SIG-M5 treated with dmso at 0.1 percent for 504 hours (cell line): ENCODE results near the gene CPXM2.

Experiments used
- DNase-seq: peaks from one replicate; lab custom pipeline; 2025; ENCODE audit not compliant: unreplicated experiment; lab: John Stamatoyannopoulos, UW

Gene CPXM2

DNA sequence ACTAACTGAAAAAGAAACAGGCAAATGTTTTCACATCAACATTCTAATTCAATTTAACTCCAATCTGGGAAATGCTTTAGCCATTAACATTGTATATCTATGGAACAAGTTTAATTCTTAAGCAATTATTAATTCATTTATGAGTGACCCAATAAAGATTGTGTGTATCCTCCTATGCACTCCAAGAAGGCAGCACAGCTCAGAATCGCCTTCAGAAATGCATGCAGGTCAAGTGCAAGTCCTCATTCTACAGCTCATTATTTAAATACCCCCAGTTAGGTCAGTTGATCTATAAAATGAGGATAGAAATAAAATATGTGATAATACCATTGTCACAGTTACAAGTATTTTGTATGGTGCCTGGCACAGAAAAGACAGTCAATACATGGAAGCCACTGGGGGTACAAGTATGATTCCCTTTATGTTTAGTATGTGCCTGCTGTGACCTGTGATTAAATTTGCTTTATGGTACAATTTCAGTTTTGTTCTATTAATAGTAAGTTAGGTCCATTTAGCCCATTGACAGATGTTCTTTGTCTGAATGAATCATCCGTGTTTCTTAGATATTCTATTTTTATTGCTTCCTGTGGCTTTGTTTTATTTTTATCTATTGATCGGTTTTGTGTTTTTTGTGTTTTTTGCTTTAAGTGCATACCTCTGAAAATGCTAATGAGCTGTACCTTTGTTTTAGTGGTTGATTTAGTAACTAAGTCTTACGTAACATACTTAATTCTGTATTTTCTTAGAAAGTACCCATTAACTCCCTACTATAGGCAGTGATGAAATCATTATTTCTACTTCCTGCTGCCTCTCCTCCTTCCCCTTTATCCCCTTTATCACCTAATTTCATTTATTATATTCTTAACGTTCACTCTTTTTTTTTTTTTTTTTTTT lies 42.8 kb downstream of the CPXM2 start:
- no peak for DNase-seq

DNA sequence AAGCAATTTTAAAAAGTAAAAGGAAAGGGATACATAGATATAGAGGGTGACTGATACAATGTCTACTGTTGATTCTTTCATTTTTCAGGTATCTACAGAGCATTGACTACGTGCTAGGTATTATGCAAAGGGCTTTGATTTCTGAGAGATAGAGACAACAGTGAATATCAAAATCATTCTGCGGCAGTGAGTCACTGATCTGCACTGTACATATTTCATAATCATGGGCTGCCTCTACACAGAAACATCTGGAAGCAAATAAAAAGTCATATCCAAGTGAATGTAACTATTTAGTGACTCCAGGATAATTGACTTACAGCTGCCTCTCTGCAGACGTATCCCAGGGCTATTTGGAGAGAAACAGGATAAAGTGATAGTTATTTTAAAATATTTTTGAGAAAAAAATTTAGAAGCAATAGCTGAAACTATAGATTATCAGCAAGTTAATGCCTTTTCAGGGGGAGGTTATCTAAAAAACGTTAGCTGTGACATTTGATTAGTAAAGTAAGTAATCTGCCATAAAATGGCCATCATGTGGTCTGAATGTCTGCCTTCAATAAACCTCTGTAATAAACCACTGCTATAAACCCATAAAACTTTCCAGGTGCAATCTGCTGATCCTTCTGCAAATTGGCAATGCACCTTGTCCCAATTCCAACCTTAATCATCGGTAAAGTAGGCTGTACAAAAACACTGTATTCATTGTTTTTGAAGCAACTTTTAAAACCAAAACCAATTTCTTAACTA lies 43.7 kb downstream of the CPXM2 start:
- DNase-seq: no peak

DNA sequence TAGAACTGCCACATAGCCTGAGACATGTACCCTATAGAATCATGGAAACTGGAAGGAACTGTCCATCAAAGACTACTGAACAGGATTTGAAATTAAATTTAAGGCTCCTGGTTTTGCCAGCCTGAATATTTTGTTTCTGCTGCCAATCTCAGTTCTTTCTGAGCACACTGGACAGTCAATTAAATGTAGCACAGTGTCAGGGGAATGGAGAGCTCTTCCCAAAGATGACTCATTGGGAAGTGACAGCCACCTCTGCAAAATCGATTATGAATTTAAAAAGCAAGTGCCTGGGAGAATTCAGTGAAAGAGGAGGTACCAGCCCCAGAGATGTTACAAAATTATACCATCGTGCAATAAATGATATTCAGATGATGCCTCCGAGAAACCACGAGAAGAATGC lies 47.8 kb downstream of the CPXM2 start:
- no peak for DNase-seq

DNA sequence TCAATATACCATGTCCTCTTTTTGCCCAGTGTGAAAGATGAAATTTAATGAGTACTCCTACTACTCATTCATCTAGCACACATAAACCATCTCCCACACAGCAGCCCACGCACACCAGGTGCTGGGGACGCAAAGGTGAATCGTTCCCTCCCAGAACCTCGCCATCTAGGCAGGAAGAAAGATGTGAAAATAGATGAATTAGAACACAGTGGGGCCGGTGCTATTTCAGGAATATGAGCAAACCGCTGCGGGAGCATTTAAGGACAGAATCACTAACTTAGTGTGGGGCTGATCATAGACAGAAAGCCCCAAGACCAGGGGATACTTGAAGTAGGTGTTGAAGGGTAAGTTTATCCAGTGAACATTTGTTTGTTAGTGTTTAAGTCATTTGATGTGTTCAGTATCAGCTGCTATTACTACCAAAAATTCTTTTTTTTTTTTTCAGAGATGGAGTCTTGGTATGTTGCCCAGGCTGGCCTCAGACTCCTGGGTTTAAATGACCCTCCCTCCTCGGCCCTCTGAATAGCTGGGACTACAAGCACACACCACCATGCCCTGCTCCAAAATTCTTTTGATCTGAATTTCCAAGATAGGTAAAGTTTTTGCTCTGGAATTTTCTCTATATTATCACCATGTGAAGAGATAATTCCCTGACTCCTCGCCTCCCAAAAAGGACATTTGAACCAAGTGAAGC lies 48.8 kb downstream of the CPXM2 start:
- DNase-seq: no peak

DNA sequence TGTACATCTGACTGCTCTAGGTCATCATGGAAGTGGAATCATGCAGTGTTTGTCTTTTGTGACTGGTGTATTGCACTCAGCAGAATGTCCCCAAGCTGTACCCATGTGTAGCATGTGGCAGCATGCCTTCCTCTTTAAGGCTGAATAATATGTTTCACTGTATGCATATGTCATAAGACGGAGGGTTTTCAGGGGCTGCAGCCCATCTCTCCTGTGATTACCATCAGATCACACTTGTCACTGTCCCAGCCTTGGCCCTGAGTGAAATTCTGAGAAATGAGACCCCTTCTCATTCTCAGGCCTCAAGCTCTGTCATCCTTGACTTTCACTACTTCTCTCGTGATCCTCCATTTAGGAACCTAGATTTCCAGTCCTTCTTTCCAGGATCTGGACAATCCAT lies 50.0 kb downstream of the CPXM2 start:
- DNase-seq: no peak

DNA sequence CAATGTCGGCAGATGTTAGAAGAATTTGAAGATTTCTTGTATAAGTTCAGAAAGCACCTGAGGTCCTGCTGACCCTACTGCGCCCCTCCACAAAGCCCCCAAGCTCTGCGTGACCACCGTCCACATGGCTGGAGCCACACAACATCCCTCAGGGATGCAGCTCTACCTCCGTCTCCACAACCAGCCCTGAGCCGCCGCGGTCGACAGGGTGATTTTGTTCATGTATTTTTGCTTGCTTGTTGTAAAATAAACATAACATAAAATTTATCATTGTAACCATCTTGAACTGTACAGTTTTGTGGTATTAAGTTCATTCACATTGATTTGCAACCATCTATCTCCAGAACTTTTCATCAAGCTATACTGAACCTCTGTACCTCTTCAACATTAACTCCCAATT lies 50.5 kb downstream of the CPXM2 start:
- DNase-seq: no peak

DNA sequence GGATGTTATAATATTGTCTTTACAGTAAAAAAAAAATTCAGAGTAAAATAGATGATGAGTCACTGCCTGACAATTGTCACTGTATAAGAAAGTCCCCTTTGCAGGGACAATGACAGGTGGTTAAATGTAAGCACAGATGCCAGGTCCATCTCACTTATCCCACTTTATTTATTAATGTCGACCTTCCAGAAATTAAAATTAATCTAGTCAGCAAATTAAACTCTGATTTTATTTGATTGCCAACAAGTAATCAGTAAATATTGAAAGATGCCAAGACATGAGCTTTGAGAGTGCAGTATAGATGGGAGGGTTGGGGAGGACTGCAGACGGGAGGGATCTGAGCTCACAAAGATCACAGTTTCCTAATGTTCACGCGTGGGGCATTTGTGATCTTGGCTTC lies 50.9 kb downstream of the CPXM2 start:
- DNase-seq: no peak

DNA sequence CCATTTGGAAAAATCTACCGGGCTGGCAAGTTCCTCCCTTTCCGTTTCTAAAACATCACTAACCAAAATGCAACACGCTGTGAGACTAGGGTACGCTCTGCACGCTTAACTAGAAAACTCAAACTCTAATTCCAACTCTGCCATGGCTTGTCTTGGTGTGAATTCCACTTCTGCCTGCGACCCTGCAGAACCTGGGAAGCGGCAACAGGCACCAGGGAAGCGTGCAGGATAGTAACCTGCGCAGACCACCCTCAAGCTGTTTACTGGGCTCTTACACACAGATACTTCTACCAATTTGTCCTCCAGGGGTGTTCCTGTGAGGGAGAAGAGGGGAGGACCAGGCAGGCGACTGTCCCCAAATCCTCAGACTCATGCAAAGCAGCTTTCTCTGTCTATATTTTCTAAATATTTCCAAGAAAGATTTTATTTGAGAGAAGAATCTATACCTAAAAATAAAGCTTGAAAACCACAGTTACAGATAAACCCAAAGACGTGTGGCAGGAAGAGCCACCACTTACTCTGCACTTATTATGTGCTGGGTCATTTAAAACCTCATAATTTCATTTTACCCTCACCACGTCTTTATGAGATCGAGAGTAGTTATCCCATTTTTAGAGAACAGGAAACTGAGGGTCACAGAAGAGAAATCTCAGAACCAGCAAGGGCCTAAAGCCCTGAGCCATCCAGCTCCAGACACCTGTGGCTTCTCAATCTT lies 52.9 kb downstream of the CPXM2 start:
- no peak for DNase-seq

DNA sequence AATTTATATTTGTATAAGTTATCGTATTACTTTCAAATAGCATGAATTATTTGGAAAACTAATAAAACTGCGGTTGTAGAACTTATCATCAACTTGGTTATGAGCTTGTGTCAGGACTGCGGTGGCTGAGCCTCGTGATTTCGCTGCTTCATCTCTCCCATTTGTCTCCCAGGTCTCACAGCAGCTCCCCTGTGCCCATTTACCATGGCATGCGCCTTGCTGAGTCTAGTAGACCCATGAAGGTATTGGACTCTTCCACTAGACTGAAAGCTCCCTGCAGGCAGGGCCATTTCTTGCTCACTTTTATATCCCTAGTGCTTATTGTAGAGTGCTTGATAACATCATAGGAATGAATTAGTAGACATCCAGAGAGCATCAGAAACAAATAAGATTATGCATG lies 53.9 kb downstream of the CPXM2 start:
- no peak for DNase-seq

DNA sequence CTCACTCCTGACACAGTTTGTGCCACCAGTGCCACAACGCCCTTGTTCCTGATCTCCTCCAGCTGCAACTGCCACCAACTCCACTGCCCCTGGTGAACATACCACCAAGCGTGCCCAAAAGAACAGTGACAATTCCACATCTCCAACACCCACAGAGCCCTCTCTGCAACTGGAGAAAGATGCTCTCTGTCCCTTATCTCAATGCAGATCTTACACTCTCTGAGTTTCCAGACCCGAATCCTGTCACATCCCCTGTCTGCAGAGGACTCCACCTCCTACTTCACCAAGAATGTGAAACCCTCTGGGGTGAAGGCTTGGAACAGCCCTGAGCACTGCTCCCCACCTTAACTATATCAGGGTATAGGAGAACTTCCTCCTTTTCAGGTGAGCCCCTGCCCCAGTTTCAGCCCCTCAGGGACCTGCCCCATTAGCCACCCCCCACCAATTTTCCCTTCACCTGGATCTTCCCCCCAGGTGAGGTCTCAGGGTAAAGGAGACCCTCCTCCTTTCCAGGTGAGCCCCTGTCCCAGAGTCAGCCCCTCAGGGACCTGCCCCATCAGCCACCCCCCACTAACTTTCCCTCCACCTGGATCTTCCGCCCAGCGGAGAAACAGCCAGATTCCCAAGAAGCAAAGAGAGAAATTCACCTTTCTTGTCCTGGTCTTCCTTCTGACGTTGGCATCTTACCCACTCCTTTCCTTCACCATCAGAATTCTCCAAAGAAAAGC lies 55.0 kb downstream of the CPXM2 start:
- no peak for DNase-seq

DNA sequence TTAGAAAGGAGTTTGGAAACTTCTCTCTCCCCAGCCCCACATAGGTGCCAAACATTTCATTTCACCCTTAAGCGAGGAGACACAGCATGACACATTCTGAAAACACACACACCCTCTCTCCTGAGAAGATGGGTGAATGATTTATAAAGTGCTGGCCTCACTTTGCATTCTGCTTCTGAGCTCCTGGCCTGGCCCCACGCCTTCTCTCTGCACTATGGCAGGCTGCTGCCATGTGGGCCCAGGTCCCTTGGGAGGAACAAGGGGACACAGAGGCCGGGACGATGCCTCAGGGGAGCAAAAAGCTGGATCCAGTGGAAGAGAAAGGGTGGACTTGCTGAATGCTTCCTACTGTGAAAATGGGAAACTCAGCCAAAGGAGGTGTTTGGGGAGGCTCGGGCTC lies 56.0 kb downstream of the CPXM2 start:
- no peak for DNase-seq

DNA sequence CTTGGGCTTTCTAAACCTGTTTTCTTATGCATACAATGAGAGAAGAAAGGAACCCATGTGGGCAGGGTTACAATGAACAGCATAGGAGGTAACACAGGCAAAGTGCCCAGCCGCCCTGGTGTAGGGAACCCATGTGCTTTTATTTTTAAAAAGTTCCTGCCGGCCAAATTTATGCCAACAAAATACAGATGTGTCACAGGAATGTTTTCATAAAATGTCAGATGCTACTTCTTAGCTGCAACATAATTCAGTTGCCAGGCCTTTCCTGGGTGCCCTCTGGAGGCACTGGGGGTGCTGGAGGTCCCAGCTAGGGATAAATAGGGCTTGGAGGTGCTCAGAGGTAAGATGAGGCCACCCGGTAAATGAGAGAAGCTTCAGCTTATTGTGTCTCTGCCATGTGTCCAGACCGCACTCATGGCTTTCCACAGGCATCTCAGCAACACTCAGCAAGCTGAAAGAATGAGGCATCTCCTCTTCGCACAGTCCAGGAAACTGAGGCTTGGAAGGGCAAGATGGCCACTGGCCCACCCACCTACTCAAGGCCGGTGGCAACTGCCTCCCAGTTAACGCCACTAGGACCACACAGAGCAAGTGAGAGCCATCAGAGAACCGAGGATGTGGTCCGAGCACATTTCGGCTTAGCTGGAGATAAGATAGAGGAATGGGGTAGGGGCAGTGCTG lies 58.3 kb downstream of the CPXM2 start:
- DNase-seq: no peak

DNA sequence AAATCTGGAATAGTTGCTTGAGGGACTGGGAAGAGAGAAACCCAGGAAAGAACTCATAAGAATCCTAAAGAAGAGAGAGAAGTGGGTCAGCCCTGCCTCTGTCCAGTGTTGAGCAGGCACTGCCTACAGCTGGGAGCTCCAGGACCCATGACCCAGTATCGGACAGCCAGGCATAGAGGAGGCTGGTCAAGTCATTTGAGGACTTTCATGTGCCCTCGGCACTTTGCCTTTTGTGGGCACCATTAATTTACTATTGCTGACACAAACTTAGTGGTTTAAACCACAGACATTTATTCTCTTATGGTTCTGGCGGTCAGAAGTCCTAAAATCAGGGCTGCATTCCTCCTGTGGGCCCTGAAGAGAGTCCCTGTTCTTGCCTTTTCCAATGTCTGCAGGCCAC lies 60.3 kb downstream of the CPXM2 start:
- DNase-seq: no peak

DNA sequence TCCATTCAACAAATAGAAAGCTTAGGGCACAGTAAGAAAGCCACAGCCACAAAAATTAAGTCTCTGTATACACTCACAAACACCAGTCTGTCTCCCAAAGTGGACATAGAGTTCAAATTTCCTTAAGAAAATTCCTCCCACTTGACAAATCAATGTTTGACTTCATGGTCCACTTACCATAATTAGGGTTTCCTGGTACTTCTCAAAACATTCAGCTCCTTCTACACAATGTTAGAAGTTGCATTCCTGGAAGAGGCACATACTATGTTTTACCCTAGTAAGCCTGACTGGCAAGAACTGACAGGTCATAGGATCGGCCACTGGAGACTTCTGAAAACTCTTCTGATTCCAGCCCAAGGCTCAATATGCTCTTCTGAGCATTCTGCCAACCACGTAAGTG lies 70.5 kb downstream of the CPXM2 start:
- DNase-seq: no peak

DNA sequence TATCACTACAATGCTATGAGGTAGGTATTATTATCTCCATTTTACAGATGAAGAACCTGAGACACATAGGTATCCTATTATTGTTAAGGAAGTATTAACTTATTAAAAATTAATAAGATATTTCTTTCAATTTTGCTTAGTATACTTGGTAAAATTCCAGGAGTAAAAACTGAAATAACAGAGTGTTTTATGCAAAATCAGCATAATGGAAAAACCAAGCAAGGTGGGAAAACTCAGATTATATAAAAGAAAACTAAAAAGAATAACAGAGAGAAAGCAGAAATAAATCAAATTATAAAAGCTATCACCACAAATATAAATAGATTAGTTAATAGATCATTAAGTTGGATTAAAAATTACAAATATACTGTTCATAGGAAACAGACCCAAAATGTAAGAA lies 82.0 kb downstream of the CPXM2 start:
- no peak for DNase-seq

DNA sequence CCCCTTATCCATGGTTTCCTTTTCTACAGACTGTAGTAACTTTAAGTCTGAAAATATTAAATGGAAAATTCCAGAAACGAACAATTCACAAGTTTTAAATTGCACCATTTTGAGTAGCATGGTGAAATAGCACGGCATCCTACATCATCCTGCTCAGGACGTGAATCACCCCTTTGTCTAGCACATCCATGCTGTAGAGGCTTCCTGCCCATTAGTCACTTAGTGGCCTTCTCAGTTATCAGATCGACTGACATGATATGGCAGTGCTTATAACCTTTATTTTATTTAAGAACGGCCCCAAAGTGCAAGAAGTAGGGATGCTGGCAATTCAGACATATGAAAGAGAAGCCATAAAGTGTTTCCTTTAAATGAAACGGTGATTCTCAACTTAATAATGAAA lies 82.7 kb downstream of the CPXM2 start:
- no peak for DNase-seq

DNA sequence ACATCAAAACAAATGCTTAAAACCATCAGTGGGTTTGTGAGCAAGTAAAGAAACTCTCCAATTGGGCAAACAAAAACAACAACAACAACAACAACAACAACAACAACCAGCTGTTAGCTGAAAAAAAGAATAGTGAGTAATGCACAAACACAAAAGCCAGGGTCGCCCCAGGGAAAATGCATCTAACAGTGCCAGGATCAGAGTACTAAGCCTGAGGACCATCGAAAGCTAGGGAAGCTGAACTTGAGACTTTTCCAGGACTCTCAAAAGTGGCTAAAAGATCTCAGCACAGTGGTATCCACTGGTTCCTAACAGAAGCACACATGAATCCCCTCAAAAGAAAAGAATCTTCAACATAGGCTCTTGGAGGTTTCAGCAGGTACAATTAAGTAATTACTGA lies 83.3 kb downstream of the CPXM2 start:
- DNase-seq: no peak

DNA sequence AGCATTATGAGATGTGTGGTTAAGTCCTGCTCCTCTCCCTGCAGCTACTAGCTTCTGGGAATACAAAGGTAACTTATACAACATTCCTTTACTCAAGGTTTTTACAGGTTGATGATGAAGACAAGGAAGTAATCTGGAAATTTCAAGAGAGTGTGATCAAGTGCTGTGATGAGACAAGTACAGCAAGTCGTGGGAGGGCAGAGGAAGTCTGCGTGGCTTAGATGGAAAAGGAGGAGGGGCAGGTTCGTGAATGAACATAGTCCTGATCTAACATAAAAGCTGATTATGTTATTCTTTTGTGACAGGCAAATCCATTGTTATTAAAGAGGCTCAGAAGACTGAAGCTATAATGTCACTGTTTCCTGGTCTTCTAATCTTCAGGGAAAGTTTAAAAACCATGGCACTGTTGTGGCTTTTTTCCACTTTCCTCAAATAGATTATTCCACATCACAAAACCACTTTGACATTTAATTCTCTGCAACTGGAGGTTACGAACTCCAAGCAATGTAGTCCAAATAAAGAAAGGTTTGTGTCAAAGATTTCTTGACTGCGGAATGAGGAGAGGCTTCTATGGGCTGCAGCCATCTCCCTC lies 84.1 kb downstream of the CPXM2 start:
- DNase-seq: no peak

DNA sequence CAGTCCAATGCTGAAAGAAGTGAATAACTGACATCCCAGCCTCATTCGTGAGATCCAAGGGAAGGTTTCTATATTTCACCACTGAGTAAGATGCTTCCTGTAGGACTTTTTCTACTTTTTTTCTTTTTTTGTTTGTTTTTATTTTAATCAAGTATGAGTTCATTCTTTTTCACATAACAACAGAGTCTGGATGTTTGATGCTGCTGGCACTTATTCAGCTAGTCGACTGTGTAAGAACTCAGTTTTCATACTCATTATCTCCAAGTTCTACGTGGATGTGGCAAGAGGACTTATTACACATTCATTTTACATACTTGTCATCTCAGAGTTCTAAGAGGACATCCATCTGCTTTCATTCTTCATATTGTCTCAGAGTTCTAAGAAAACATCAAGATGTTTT lies 86.9 kb downstream of the CPXM2 start:
- no peak for DNase-seq

DNA sequence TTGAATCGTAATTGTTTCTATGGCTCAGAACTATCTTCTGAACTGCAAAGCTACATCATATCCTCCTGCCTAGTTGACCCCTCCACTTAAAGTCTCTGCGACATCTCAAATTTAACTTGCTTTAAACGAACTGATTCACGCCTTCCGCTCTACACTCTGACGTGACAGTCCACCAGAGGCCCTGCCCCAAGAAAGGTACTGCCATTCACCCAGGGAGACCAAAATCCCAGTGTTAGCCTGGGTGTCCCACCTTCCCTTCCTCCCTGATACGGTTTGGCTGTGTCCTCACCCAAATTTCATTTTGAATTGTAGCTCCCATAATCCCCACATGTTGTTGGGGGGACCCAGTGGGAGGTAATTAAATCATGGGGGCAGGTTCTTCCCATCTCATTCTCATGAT lies 90.8 kb downstream of the CPXM2 start:
- no peak for DNase-seq
